ENCODE measurements around the gene AKAP17A.

The AKAP17A gene

DNA sequence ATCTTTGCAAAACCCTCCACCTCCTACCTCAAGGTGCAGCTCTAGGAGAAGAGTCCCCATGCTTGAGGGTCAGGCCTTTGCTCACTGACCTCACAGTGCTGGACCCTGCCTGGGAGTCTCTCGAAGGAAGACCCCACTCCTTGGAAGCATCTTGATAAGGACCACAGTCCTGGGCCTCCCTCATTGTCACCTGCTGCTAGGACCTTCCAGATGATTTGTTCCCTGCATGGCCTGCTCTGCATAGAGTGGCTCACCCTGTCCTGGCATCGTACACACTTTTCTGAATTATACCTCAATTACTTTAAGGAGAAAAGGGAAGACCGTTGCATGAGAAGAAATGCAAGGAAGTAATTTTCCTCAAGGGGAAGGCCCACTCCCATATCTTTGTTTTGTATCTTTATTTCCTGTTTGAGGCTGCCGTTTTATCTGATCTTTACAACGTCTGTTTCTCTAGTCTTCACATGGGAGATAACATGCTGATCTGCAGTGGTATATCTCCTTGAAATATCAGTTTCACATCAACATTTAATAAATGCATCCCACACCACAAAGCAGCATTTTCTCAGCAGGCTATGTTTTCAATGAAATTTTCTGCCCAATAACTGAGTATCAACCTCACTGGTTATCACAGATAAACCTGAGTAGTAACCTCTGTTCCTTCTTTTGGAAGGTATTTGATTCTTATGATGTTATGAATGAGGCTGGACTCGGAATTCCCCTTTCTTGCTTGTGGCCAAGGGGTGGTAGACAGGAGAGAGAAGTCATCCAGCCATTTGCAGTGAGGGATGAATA, 15.0 kb upstream of the AKAP17A start:
- TF ChIP-seq ZFX (IDR thresholded peaks at IDR 0.05; ENCODE audit: borderline replicate concordance) = no peak
- TF ChIP-seq, protein P1, sequence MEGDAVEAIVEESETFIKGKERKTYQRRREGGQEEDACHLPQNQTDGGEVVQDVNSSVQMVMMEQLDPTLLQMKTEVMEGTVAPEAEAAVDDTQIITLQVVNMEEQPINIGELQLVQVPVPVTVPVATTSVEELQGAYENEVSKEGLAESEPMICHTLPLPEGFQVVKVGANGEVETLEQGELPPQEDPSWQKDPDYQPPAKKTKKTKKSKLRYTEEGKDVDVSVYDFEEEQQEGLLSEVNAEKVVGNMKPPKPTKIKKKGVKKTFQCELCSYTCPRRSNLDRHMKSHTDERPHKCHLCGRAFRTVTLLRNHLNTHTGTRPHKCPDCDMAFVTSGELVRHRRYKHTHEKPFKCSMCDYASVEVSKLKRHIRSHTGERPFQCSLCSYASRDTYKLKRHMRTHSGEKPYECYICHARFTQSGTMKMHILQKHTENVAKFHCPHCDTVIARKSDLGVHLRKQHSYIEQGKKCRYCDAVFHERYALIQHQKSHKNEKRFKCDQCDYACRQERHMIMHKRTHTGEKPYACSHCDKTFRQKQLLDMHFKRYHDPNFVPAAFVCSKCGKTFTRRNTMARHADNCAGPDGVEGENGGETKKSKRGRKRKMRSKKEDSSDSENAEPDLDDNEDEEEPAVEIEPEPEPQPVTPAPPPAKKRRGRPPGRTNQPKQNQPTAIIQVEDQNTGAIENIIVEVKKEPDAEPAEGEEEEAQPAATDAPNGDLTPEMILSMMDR (IDR thresholded peaks at IDR 0.05) = no peak
- no peak overlapping the region for H3K27ac ChIP-seq

DNA sequence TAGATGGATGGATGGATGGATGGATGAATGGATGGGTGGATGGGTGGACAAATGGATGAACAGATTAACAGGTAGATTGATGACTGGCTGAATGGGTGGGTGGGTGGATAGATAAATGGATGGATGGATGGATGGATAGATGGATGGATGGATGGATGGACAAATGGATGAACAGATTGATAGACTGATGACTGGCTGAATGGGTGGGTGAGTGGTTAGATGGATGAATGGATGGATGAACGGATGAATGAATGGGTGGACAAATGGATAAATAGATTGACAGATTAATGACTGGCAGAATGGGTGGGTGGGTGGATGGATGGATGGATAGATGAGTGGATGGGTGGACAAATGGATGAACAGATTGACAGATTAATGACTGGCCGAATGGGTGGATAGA, 13.6 kb upstream of the AKAP17A start:
- no peak for TF ChIP-seq ZFX (IDR thresholded peaks at IDR 0.05; ENCODE audit: borderline replicate concordance)
- TF ChIP-seq, protein P1 (IDR thresholded peaks at IDR 0.05) = no peak
- H3K27ac ChIP-seq = no peak overlapping the region

DNA sequence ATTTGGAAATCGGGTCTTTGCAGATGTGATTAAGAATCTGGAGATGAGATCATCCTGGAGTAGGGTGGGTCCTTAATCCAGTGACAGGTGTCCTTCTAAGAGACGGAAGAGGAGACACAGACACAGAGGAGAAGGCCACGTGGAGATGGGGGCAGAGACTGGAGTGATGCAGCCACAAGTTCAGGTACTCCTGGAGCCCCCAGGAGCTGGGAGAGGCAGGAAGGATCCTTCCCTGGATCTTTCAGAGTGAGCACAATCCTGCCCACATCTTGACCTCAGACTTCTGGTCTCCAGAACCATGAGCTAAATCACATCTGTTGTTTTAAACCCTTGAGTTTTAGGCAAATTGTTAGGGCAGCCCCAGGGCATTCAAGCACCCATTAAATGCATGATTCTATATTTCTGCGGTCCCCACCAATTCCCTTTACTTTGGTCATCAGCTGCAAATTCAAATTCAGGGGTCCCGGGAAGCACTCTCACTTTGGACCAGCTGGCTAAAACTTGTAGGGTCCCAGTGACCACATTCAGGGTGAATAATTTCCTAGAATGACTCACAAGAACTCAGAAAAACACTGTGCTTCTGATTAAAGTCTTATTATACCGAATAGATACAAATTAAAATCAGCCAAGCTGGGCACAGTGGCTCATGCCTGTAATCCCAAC, 12.8 kb upstream of the AKAP17A start:
- TF ChIP-seq ZFX (IDR thresholded peaks at IDR 0.05; ENCODE audit: borderline replicate concordance) = no peak
- TF ChIP-seq, protein P1 (IDR thresholded peaks at IDR 0.05) = no peak

DNA sequence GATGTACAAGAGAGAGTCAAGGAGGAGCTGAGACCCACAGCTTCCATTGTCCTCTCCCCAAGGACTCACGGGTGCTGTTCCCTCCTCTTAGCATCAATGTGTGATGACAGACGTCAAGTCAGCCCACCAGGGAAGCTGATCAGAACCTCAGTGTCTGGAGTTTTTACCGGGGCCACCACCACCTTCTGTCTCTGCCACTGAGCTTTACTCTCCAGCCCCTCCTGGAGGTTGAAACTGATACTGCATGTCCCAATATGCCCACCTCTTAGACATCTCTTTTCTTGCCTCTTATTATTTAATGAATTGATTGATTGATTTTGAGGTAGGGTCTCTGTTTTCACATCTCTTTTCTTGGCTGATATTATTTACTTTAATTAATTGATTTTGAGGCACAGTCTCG, 10.3 kb upstream of the AKAP17A start:
- TF ChIP-seq, protein P1 (IDR thresholded peaks at IDR 0.05) = peak; percentile 85
- no peak for TF ChIP-seq ZFX (IDR thresholded peaks at IDR 0.05; ENCODE audit: borderline replicate concordance)
- no peak overlapping the region for H3K27ac ChIP-seq

More for the DNA sequence above, 12.8 kb upstream of the AKAP17A start:
- H3K27ac ChIP-seq = no peak overlapping the region

DNA sequence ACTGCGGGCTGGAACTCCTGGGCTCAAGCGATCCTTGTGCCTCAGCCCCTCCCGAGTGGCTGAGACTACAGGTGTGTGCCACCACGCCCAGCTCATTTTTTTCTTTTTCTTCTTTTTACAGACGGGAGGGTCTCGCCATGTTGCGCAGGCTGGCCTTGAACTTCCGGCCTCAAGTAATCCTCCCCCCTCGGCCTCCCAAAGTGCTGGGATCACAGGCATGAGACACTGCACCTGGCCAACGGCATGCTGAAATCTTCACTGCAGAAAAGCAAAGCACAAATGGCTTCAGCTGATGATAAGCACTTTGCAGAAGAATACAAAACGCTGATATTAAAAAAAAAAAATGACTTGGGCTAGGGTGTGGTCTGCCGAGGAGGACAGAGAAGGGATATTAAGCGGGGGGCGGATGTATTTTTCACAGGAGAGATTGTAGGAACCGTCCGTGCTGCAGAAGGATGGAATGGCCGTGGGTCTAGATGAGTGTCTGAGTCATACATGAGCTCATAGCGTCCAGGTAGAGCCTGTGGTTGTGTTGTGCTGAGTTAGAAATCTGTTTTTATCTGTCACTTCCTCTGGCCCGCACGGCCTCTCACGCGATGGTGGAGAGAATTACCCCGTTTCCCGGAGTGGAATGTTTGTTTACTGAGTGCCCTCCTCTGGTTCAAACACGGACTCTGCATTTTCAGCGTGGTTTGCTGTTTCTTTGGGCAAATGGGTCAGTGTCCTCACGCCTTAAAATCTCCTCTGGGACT, 8.5 kb upstream of the AKAP17A start:
- H3K27ac ChIP-seq = no peak overlapping the region
- no peak for TF ChIP-seq ZFX (IDR thresholded peaks at IDR 0.05; ENCODE audit: borderline replicate concordance)
- TF ChIP-seq, protein P1 (IDR thresholded peaks at IDR 0.05) = no peak

DNA sequence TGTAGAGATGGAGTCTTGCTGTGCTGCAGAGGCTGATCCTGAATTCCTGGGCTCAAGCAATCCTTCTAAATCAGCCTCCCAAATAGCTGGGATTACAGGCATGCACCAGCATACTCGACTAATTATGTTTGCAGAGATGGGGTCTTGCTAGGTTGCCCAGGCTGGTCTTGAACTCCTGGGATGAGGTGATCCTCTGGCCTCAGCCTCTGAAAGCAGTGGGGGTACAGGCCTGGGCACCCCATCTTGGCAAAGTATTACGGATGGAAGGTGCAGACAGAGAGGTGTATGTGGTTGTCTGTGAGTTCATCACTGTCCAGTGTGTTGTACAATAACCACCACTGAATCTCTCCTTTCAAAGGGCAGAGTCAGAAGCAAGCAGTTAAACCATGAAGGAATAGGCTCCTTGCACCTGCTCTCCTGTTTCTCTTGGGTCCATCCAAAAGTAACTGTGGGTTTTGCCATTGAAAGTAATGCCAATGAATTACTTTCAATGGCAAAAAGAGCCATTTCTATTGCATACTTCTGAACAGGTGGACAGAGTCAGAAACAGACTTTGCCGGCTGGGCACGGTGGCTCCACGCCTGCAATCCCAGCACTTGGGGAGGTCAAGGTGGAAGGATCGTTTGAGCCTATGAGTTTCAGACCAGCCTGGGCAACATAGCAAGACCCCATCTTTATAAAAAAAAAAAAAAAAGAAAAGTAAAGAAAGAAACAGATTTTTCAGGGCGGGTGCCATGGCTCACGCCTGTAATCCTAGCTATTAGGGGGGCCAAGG, 7.0 kb upstream of the AKAP17A start:
- TF ChIP-seq, protein P1 (IDR thresholded peaks at IDR 0.05) = no peak
- no peak for TF ChIP-seq ZFX (IDR thresholded peaks at IDR 0.05; ENCODE audit: borderline replicate concordance)
- H3K27ac ChIP-seq = no peak overlapping the region

Data from 22Rv1 (cell line).